H9 (cell line): Measurements from ENCODE around the gene TTC1. TPM values are rescaled to one million over a fixed set of nuclear protein-coding genes. Genes with fewer than 3 reads are reported as not detected.
A peak's percentile ranks its signal among the peaks of the same experiment; 100 is the strongest.

Experiments used
- DNase-seq: peaks from one replicate; pipeline ENCODE4 v3.0.0-alpha.2; 2017
- H2AFZ ChIP-seq: one replicate; pipeline ENCODE4 v1.6.1; 2013; ENCODE audit warnings: mild to moderate bottlenecking, low read length, control low read depth, moderate library complexity
- H2AK5ac ChIP-seq: 2 replicates; pipeline ENCODE4 v1.6.1; 2013; ENCODE audit warnings: low read length, control low read depth, mixed read lengths; ENCODE audit not compliant: insufficient read length
- H2BK120ac ChIP-seq: one replicate; pipeline ENCODE4 v1.6.1; 2013; ENCODE audit warnings: low read depth, mild to moderate bottlenecking, low read length, control low read depth, inconsistent platforms; ENCODE audit not compliant: poor library complexity, severe bottlenecking
- H2BK12ac ChIP-seq: 2 replicates; pipeline ENCODE4 v1.6.1; 2013; ENCODE audit warnings: low read length, control low read depth, mixed read lengths, low read depth; ENCODE audit not compliant: insufficient read length
- H2BK15ac ChIP-seq: 2 replicates; pipeline ENCODE4 v1.6.1; 2013; ENCODE audit warnings: low read depth, low read length, control low read depth
- H2BK20ac ChIP-seq: one replicate; pipeline ENCODE4 v1.6.1; 2013; ENCODE audit warnings: low read depth, mild to moderate bottlenecking, low read length, control low read depth, inconsistent platforms; ENCODE audit not compliant: poor library complexity, severe bottlenecking
- H2BK5ac ChIP-seq: 2 replicates; pipeline ENCODE4 v1.6.1; 2013; ENCODE audit warnings: low read length, control low read depth, mixed read lengths; ENCODE audit not compliant: insufficient read length
- H3K14ac ChIP-seq: 2 replicates; pipeline ENCODE4 v1.6.1; 2013; ENCODE audit warnings: low read length, control low read depth; ENCODE audit not compliant: insufficient read depth
- H3K18ac ChIP-seq: 2 replicates; pipeline ENCODE4 v1.6.1; 2013; ENCODE audit warnings: low read depth, mild to moderate bottlenecking, mixed read lengths, low read length, control low read depth; ENCODE audit not compliant: insufficient read length
- H3K23ac ChIP-seq: 2 replicates; pipeline ENCODE4 v1.6.1; 2013; ENCODE audit warnings: low read length, control low read depth, mixed read lengths, low read depth; ENCODE audit not compliant: insufficient read length
- H3K23me2 ChIP-seq: 2 replicates; pipeline ENCODE4 v1.6.1; 2013; ENCODE audit warnings: low read depth, mild to moderate bottlenecking, mixed read lengths, low read length, control low read depth; ENCODE audit not compliant: insufficient read length, poor library complexity, severe bottlenecking
- H3K27ac ChIP-seq: 2 replicates; pipeline ENCODE4 v1.5.1; 2013; ENCODE audit warnings: low read length, control low read depth, mixed read lengths, low read depth; ENCODE audit not compliant: insufficient read length
- H3K27me3 ChIP-seq: 2 replicates; pipeline ENCODE4 v1.6.1; 2013; ENCODE audit warnings: low read length, control low read depth, inconsistent platforms; ENCODE audit not compliant: insufficient read depth
- H3K4ac ChIP-seq: 2 replicates; pipeline ENCODE4 v1.6.1; 2013; ENCODE audit warnings: low read depth, mild to moderate bottlenecking, control low read depth, inconsistent platforms, low read length, moderate library complexity
- H3K4me1 ChIP-seq: 2 replicates; pipeline ENCODE4 v1.6.1; 2013; ENCODE audit warnings: low read length, control low read depth, inconsistent platforms; ENCODE audit not compliant: insufficient read depth
- H3K4me2 ChIP-seq: 2 replicates; pipeline ENCODE4 v1.6.1; 2013; ENCODE audit warnings: low read length, control low read depth, mixed read lengths; ENCODE audit not compliant: insufficient read length, insufficient read depth
- H3K56ac ChIP-seq: 2 replicates; pipeline ENCODE4 v1.6.1; 2013; ENCODE audit warnings: low read depth, mild to moderate bottlenecking, mixed read lengths, low read length, control low read depth; ENCODE audit not compliant: insufficient read length
- H3K79me1 ChIP-seq: 2 replicates; pipeline ENCODE4 v1.6.1; 2013; ENCODE audit warnings: low read depth, mild to moderate bottlenecking, moderate library complexity, low read length, control low read depth, inconsistent platforms; ENCODE audit not compliant: insufficient read depth, poor library complexity, severe bottlenecking
- H3K79me2 ChIP-seq: 2 replicates; pipeline ENCODE4 v1.6.1; 2013; ENCODE audit warnings: low read length, control low read depth, inconsistent platforms; ENCODE audit not compliant: insufficient read depth
- H3K9ac ChIP-seq: 2 replicates; pipeline ENCODE4 v1.6.1; 2013; ENCODE audit warnings: low read length, control low read depth, mixed read lengths; ENCODE audit not compliant: insufficient read length; ENCODE audit errors: extremely low read depth
- H3K9me3 ChIP-seq: one replicate; pipeline ENCODE4 v1.6.1; 2013; ENCODE audit warnings: low read depth, low read length, inconsistent platforms; ENCODE audit not compliant: control insufficient read depth
- H3T11ph ChIP-seq: one replicate; pipeline ENCODE4 v1.6.1; 2013; ENCODE audit warnings: mild to moderate bottlenecking, low read length, control low read depth, inconsistent platforms
- H4K20me1 ChIP-seq: one replicate; pipeline ENCODE4 v1.6.1; 2013; ENCODE audit not compliant: control insufficient read depth, insufficient read length, insufficient read depth
- H4K5ac ChIP-seq: 2 replicates; pipeline ENCODE4 v1.6.1; 2013; ENCODE audit warnings: low read depth, mild to moderate bottlenecking, mixed read lengths, low read length, control low read depth; ENCODE audit not compliant: insufficient read length
- H4K8ac ChIP-seq: replicated peaks from 2 replicates; pipeline ENCODE4 v1.6.1; 2013; ENCODE audit warnings: low read length, control low read depth, mixed read lengths, low read depth; ENCODE audit not compliant: insufficient read length
- H4K91ac ChIP-seq: 2 replicates; pipeline ENCODE4 v1.6.1; 2013; ENCODE audit warnings: low read depth, mild to moderate bottlenecking, moderate library complexity, mixed read lengths, low read length, control low read depth; ENCODE audit not compliant: insufficient read length
- H3K27ac Mint-ChIP-seq, 3 experiments: 2 replicates in 2 of 3; 3 replicates in 1 of 3; pipeline ENCODE4 v1.8.0; 2020 to 2021; ENCODE audit warnings: mixed read lengths in 3 of 3, mild to moderate bottlenecking in 1 of 3, moderate library complexity in 1 of 3
- H3K27me3 Mint-ChIP-seq: 2 replicates; pipeline ENCODE4 v1.8.0; 2021; ENCODE audit warnings: low read depth, mild to moderate bottlenecking, moderate library complexity, mixed read lengths
- H3K36me3 Mint-ChIP-seq, 3 experiments: 2 replicates in 2 of 3; 3 replicates in 1 of 3; pipeline ENCODE4 v1.8.0; 2020 to 2021; ENCODE audit warnings: low read depth in 3 of 3, mixed read lengths in 3 of 3; ENCODE audit not compliant: insufficient read depth in 1 of 3
- H3K4me1 Mint-ChIP-seq, 2 experiments: 2 replicates each; pipeline ENCODE4 v1.8.0; 2020; ENCODE audit warnings: mixed read lengths in 2 of 2
- H3K4me3 Mint-ChIP-seq, 2 experiments: 2 replicates in 1 of 2; 3 replicates in 1 of 2; pipeline ENCODE4 v1.8.0; 2020 to 2021; ENCODE audit warnings: mild to moderate bottlenecking in 2 of 2, mixed read lengths in 2 of 2, moderate library complexity in 1 of 2
- H3K9me3 Mint-ChIP-seq, 2 experiments: 2 replicates in 1 of 2; 3 replicates in 1 of 2; pipeline ENCODE4 v1.8.0; 2020; ENCODE audit warnings: mild to moderate bottlenecking in 2 of 2, mixed read lengths in 2 of 2, moderate library complexity in 1 of 2
- WGBS: extraction: QIAGEN DNeasy Blood & Tissue Kit; methylation state at CpG from one replicate; pipeline ENCODE4 v1.1.7; 2013; ENCODE audit warnings: missing lambda C conversion rate, low lambda C conversion rate, mixed read lengths; ENCODE audit not compliant: insufficient read length; ENCODE audit errors: extremely low coverage; 5-methylcytosine and 5-hydroxymethylcytosine counted together
- total RNA-seq: library from RNA; stranded (reverse); gene quantifications from 2 replicates; pipeline ENCODE4 v1.2.1, GENCODE V29; 2021
- TF ChIP-seq, protein P1 (sequence below): fragments of 200-600 bp; sonication (generic); conservative IDR thresholded peaks from 3 replicates; pipeline ENCODE4 v1.8.0; 2021; ENCODE audit warnings: antibody characterized with exemption, mild to moderate bottlenecking

TTC1 gene
- total RNA-seq, 1 experiment from 2014 or later, result 62.6 TPM

GRCh38 chr5:160044391-160044804 is 35.5 kb downstream of the TTC1 start:
- Mint-ChIP-seq H3K27me3 (no peaks in the 10 kb centered on the region), H3K9me3 (no peaks in the 10 kb centered on the region), H3K36me3 (peaks cover 12 to 34% (median 24%) of the 10 kb centered on the region in 3 experiments; a peak in 6 of 7 replicates), H3K4me3 (peak overlapping the region; percentile 30 to 70; a peak in 4 of 5 replicates), H3K27ac (peak overlapping the region; percentile 93 to 98 (median 96)), H3K4me1 (peaks cover 48 to 50% of the 10 kb centered on the region in 2 experiments)
- peaks cover 11% of the 10 kb centered on the region; the same call in 1 of the 2 replicates for H3K4me1 ChIP-seq
- H3K4me2 ChIP-seq, result no peak overlapping the region
- no peak overlapping the region for H4K8ac ChIP-seq
- no peak overlapping the region; the same call in 1 of the 2 replicates for H3K4ac ChIP-seq
- H3K56ac ChIP-seq, result no peak overlapping the region
- no peak overlapping the region for H4K91ac ChIP-seq
- no peak overlapping the region for H2AFZ ChIP-seq
- H3K79me2 ChIP-seq, result no peaks in the 10 kb centered on the region
- H3K27me3 ChIP-seq, result no peaks in the 10 kb centered on the region
- no peak overlapping the region for H2BK120ac ChIP-seq
- H3K27ac ChIP-seq, result no peak overlapping the region
- no peaks in the 10 kb centered on the region for H4K20me1 ChIP-seq
- no CpG with 5 or more reads among the region's 1 CpG for WGBS
- H3K14ac ChIP-seq, result no peak overlapping the region
- H4K5ac ChIP-seq, result no peak overlapping the region
- no peaks in the 10 kb centered on the region for H3K23me2 ChIP-seq
- H2AK5ac ChIP-seq, result no peak overlapping the region
- H3K18ac ChIP-seq, result no peak overlapping the region
- TF ChIP-seq, protein P1, sequence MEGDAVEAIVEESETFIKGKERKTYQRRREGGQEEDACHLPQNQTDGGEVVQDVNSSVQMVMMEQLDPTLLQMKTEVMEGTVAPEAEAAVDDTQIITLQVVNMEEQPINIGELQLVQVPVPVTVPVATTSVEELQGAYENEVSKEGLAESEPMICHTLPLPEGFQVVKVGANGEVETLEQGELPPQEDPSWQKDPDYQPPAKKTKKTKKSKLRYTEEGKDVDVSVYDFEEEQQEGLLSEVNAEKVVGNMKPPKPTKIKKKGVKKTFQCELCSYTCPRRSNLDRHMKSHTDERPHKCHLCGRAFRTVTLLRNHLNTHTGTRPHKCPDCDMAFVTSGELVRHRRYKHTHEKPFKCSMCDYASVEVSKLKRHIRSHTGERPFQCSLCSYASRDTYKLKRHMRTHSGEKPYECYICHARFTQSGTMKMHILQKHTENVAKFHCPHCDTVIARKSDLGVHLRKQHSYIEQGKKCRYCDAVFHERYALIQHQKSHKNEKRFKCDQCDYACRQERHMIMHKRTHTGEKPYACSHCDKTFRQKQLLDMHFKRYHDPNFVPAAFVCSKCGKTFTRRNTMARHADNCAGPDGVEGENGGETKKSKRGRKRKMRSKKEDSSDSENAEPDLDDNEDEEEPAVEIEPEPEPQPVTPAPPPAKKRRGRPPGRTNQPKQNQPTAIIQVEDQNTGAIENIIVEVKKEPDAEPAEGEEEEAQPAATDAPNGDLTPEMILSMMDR, result no peak
- no peak overlapping the region for H2BK12ac ChIP-seq
- no peak overlapping the region for H3K23ac ChIP-seq
- H2BK5ac ChIP-seq, result no peak overlapping the region
- H2BK15ac ChIP-seq, result no peak overlapping the region
- DNase-seq, result peak; percentile 78
- H3K9me3 ChIP-seq, result no peaks in the 10 kb centered on the region
- H2BK20ac ChIP-seq, result no peak overlapping the region
- no peaks in the 10 kb centered on the region for H3K79me1 ChIP-seq
- no peak overlapping the region for H3T11ph ChIP-seq
- H3K9ac ChIP-seq, result no peak overlapping the region
